Stimulated activated CD8-positive, alpha-beta memory T cell treated with anti-CD3 and anti-CD28 coated beads, Interleukin-12 subunit alpha, Interleukin-12 subunit beta, amount 100 ng/mL, for 1 hour (primary cell): ENCODE measurements around the gene SH3TC1.

ENCODE experiments used
- DNase-seq: peaks from one replicate; pipeline ENCODE4 v3.0.0-alpha.2; 2020; ENCODE audit warnings: low read depth

Gene SH3TC1

GRCh38 chr4:8214136-8214535 is 15.0 kb downstream of the SH3TC1 start:
- DNase-seq = no peak

GRCh38 chr4:8215001-8215427 is 15.9 kb downstream of the SH3TC1 start:
- no peak for DNase-seq

GRCh38 chr4:8215641-8216442 is 16.8 kb downstream of the SH3TC1 start:
- DNase-seq = no peak

GRCh38 chr4:8216443-8217245 is 17.6 kb downstream of the SH3TC1 start:
- DNase-seq = no peak

- DNase-seq = no peak
Measured at GRCh38 chr4:8217246-8217511, 18.1 kb downstream of the SH3TC1 start.

- no peak for DNase-seq
Measured at GRCh38 chr4:8217871-8218270, 18.8 kb downstream of the SH3TC1 start.

GRCh38 chr4:8218371-8219031 is 19.4 kb downstream of the SH3TC1 start:
- DNase-seq = no peak

- no peak for DNase-seq
Measured at GRCh38 chr4:8219236-8219635, 20.1 kb downstream of the SH3TC1 start.

GRCh38 chr4:8220661-8221450 is 21.8 kb downstream of the SH3TC1 start:
- DNase-seq = no peak

GRCh38 chr4:8221476-8221875 is 22.4 kb downstream of the SH3TC1 start:
- no peak for DNase-seq

- no peak for DNase-seq
Measured at GRCh38 chr4:8221985-8222384, 22.9 kb downstream of the SH3TC1 start.

GRCh38 chr4:8222609-8223388 is 23.7 kb downstream of the SH3TC1 start:
- DNase-seq = no peak

GRCh38 chr4:8224267-8224974 is 25.3 kb downstream of the SH3TC1 start:
- DNase-seq = no peak

- DNase-seq = no peak
Measured at GRCh38 chr4:8224975-8225625, 26.0 kb downstream of the SH3TC1 start.

GRCh38 chr4:8225706-8226443 is 26.8 kb downstream of the SH3TC1 start:
- no peak for DNase-seq

GRCh38 chr4:8227201-8227770 is 28.2 kb downstream of the SH3TC1 start:
- no peak for DNase-seq

- no peak for DNase-seq
Measured at GRCh38 chr4:8227771-8228318, 28.8 kb downstream of the SH3TC1 start.

- DNase-seq = peak; percentile 49
Measured at GRCh38 chr4:8228319-8229250, 29.5 kb downstream of the SH3TC1 start.
